Measurements from ENCODE around the gene MINK1. TPM values are rescaled to one million over a fixed set of nuclear protein-coding genes. Genes with fewer than 3 reads are reported as not detected.

MINK1 gene
- total and polyA plus RNA-seq, 8 donors = 53.5 to 85.4 (median 68.8) TPM

DNA sequence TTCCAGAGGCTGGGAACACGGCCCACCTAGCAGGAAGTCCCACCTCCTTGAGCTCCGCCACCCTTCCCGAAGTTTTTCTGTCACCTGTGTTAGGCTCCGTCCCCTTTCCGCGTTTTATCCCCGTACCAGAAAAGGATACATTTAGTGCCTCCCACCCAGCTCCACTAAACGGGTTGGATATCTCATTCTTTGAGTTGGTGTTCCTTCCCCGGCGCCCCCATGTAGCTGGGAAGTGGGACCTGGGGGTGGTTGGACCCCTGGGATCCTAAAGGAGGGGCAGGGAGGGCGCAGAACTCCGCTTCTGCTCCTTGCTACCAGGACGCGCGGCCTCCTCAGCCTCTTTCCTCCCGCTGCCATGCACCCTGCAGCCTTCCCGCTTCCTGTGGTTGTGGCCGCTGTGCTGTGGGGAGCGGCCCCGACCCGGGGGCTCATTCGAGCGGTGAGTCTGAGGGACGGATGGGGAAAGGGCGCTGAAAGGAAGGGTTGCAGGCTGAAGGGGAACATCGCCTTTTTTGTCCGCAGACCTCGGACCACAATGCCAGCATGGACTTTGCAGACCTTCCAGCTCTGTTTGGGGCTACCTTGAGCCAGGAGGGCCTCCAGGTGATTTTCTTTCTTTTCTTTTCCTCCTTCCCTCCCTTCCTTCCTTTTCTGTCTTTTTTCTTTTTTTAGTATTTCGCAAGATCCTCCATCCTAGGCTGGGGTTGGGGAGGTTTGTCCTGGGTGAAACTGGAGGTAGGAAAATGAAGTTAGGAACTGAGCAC, 107.6 kb downstream of the MINK1 start:
- Histone ChIP-seq H3K27ac (peak overlapping the region; percentile 96 to 97), H3K27me3 (no peaks in the 10 kb centered on the region), H3K9me3 (no peaks in the 10 kb centered on the region), H3K4me3 (peak overlapping the region; percentile 77 to 93), H3K4me1 (peaks cover 28 to 66% of the 10 kb centered on the region in 2 donors), H3K36me3 (peaks cover 0 to 62% of the 10 kb centered on the region in 2 donors)
- DNase-seq = peak in 2 of 4 donors; percentile 84
- ATAC-seq = peak; percentile 77
- TF ChIP-seq, protein P1, sequence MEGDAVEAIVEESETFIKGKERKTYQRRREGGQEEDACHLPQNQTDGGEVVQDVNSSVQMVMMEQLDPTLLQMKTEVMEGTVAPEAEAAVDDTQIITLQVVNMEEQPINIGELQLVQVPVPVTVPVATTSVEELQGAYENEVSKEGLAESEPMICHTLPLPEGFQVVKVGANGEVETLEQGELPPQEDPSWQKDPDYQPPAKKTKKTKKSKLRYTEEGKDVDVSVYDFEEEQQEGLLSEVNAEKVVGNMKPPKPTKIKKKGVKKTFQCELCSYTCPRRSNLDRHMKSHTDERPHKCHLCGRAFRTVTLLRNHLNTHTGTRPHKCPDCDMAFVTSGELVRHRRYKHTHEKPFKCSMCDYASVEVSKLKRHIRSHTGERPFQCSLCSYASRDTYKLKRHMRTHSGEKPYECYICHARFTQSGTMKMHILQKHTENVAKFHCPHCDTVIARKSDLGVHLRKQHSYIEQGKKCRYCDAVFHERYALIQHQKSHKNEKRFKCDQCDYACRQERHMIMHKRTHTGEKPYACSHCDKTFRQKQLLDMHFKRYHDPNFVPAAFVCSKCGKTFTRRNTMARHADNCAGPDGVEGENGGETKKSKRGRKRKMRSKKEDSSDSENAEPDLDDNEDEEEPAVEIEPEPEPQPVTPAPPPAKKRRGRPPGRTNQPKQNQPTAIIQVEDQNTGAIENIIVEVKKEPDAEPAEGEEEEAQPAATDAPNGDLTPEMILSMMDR (IDR thresholded peaks at IDR 0.05) = no peak
- intact Hi-C loops (cut with DNase I) = no loop called here

- intact Hi-C loops (cut with DNase I) = no loop called here
- ATAC-seq = no peak
- peaks cover 34 to 71% of the 10 kb centered on the region in 2 donors for H3K4me1 ChIP-seq
Measured at GRCh38 chr17:4941319-4941610, 108.1 kb downstream of the MINK1 start.

GRCh38 chr17:4942760-4943508, 109.8 kb downstream of the MINK1 start:
- TF ChIP-seq, protein P1 (IDR thresholded peaks at IDR 0.05) = no peak
- peaks cover 0 to 59% of the 10 kb centered on the region in 2 donors for H3K36me3 ChIP-seq

More at GRCh38 chr17:4941319-4941610, 108.1 kb downstream of the MINK1 start:
- H3K36me3 ChIP-seq = peaks cover 0 to 64% of the 10 kb centered on the region in 2 donors
- TF ChIP-seq, protein P1 (IDR thresholded peaks at IDR 0.05) = no peak
- H3K27me3 ChIP-seq = no peaks in the 10 kb centered on the region
- H3K9me3 ChIP-seq = no peaks in the 10 kb centered on the region
- no peak for DNase-seq
- H3K27ac ChIP-seq = peak overlapping the region in 1 of 2 donors; percentile 97
- H3K4me3 ChIP-seq = peak overlapping the region; percentile 77 to 93

GRCh38 chr17:4944163-4944553, 111.0 kb downstream of the MINK1 start:
- intact Hi-C loops (cut with DNase I) = no loop called here
- Histone ChIP-seq H3K4me3 (peak overlapping the region in 1 of 2 donors; percentile 100), H3K9me3 (no peaks in the 10 kb centered on the region), H3K4me1 (peaks cover 30 to 66% of the 10 kb centered on the region in 2 donors), H3K36me3 (peaks cover 0 to 53% of the 10 kb centered on the region in 2 donors), H3K27ac (peak overlapping the region; percentile 58 to 100), H3K27me3 (no peaks in the 10 kb centered on the region)
- TF ChIP-seq, protein P1 (IDR thresholded peaks at IDR 0.05) = no peak
- DNase-seq (peak in 1 of 4 donors; percentile 81), ATAC-seq (no peak)

More at GRCh38 chr17:4942760-4943508, 109.8 kb downstream of the MINK1 start:
- Histone ChIP-seq H3K9me3 (no peaks in the 10 kb centered on the region), H3K27me3 (no peaks in the 10 kb centered on the region), H3K27ac (peak overlapping the region in 1 of 2 donors; percentile 100), H3K4me3 (peak overlapping the region in 1 of 2 donors; percentile 100), H3K4me1 (peaks cover 39 to 78% of the 10 kb centered on the region in 2 donors)
- peak in 1 of 4 donors; percentile 24 for DNase-seq
- intact Hi-C loops (cut with DNase I) = no loop called here
- no peak for ATAC-seq

All from left lung (tissue), 10 donors.